Vagina (tissue), 2 donors: Measurements from ENCODE around the gene ASPG.

Experiments
- CTCF ChIP-seq, 3 experiments: fragments of 450-650 bp in 2 of 3; fragments of 200-600 bp in 1 of 3; sonication (generic) in 1 of 3; IDR thresholded peaks; one replicate each; pipeline ENCODE4 v1.5.1; 2017 to 2019; ENCODE audit warnings: antibody characterized with exemption in 3 of 3, mild to moderate bottlenecking in 2 of 3, moderate library complexity in 2 of 3
- POLR2A ChIP-seq, 2 donors: fragments of 450-650 bp; IDR thresholded peaks; one replicate each; pipeline ENCODE4 v1.6.1; 2017; ENCODE audit warnings: antibody characterized with exemption in 2 of 2, mild to moderate bottlenecking in 2 of 2, moderate library complexity in 2 of 2

DNA sequence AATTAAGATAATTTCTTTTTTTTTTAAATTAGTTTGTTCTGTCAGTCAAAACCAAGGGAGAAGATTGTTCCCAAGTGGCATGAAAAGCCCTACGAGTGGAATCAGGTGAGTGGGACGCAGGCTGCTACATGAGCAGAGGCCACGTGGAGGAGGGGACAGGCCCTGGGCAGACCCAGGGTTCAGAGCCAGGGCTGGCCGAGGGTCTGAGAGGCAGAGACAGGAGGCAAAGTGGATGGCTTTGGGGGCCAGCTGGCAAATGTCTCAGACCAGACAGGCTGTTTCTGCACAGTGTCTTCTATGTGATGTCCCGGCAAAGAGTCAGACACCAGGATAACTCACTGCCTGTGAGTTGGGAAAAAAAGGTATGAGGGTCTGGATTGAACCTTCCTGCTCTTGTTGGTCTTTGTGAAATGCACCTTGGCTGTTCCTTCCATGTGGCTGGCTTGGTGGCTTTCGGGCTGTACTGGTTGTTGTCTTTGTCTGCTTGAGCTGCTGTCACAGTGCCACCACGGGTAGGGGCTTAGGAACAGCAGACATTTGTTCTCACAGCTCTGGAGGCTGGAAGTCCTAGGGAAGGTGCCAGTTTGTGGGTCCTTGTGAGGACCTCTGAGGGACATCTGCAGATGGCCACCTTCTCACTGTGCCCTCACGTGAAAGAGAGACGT, 35.8 kb upstream of the ASPG start:
- TF ChIP-seq CTCF (IDR thresholded peaks at IDR 0.05): no peak
- TF ChIP-seq POLR2A (IDR thresholded peaks at IDR 0.05): no peak
